CD14-positive monocyte (primary cell): ENCODE results near the gene KSR2. TPM values are rescaled to one million over a fixed set of nuclear protein-coding genes. Genes with fewer than 3 reads are reported as not detected.

Source experiments
- DNase-seq, 3 donors: peaks; one replicate each; pipeline ENCODE4 v3.0.0-alpha.2; 2011 to 2022
- H2AFZ ChIP-seq: 2 replicates; pipeline ENCODE4 v1.6.0; 2012; ENCODE audit warnings: mild to moderate bottlenecking, low read depth, low read length, inconsistent platforms; ENCODE audit not compliant: insufficient read depth, poor library complexity, severe bottlenecking
- H3K27ac ChIP-seq, 2 donors: 1 replicate in 1 of 2; 2 replicates in 1 of 2; pipeline ENCODE4 v1.5.1; 2012 to 2013; ENCODE audit warnings: low read length in 2 of 2, control low read depth in 1 of 2, inconsistent platforms in 1 of 2, low read depth in 1 of 2, mild to moderate bottlenecking in 1 of 2
- H3K27me3 ChIP-seq, 2 donors: one replicate each; pipeline versions ENCODE4 v1.6.0 to v1.6.1; 2011 to 2013; ENCODE audit warnings: low read length in 2 of 2; ENCODE audit not compliant: control insufficient read depth in 2 of 2, insufficient read depth in 2 of 2
- H3K36me3 ChIP-seq, 2 donors: replicated peaks in 1 of 2; 1 replicate in 1 of 2; 2 replicates in 1 of 2; pipeline versions ENCODE4 v1.5.1 to v1.6.1; 2012 to 2013; ENCODE audit warnings: low read length in 2 of 2, control low read depth in 1 of 2, inconsistent platforms in 1 of 2, mild to moderate bottlenecking in 1 of 2; ENCODE audit not compliant: insufficient read depth in 2 of 2, control insufficient read depth in 1 of 2
- H3K4me1 ChIP-seq, 2 donors: 1 replicate in 1 of 2; 2 replicates in 1 of 2; pipeline versions ENCODE4 v1.5.1 to v1.6.1; 2012 to 2013; ENCODE audit warnings: low read length in 2 of 2, control low read depth in 1 of 2, inconsistent platforms in 1 of 2, mild to moderate bottlenecking in 1 of 2, moderate library complexity in 1 of 2; ENCODE audit not compliant: insufficient read depth in 2 of 2, control insufficient read depth in 1 of 2
- H3K4me2 ChIP-seq: replicated peaks from 2 replicates; pipeline ENCODE3; 2012; ENCODE audit warnings: low read length, moderate library complexity, mild to moderate bottlenecking; ENCODE audit not compliant: poor library complexity, severe bottlenecking; ENCODE audit errors: extremely low read depth
- H3K4me3 ChIP-seq, 3 experiments: fragments of 200-600 bp in 1 of 3; sonication (generic) in 1 of 3; replicated peaks in 1 of 3; 1 replicate in 2 of 3; 2 replicates in 1 of 3; pipeline ENCODE4 v1.5.1; 2011 to 2013; ENCODE audit warnings: low read length in 3 of 3, mild to moderate bottlenecking in 3 of 3, control low read depth in 2 of 3, low read depth in 2 of 3, inconsistent platforms in 1 of 3, moderate library complexity in 1 of 3
- H3K79me2 ChIP-seq: 2 replicates; pipeline ENCODE4 v1.6.0; 2012; ENCODE audit warnings: mild to moderate bottlenecking, control low read depth, inconsistent platforms, low read length, moderate library complexity; ENCODE audit not compliant: insufficient read depth
- H3K9ac ChIP-seq: 2 replicates; pipeline ENCODE4 v1.6.0; 2017; ENCODE audit warnings: low read length, mild to moderate bottlenecking; ENCODE audit not compliant: insufficient read depth, poor library complexity, severe bottlenecking
- H3K9me3 ChIP-seq, 2 donors: replicated peaks in 1 of 2; 1 replicate in 1 of 2; 2 replicates in 1 of 2; pipeline versions ENCODE4 v1.5.1 to v1.6.1; 2012 to 2013; ENCODE audit warnings: low read length in 2 of 2, control low read depth in 1 of 2; ENCODE audit not compliant: control insufficient read depth in 1 of 2, insufficient read depth in 1 of 2
- H4K20me1 ChIP-seq: 2 replicates; pipeline ENCODE4 v1.6.0; 2012; ENCODE audit warnings: mild to moderate bottlenecking, low read length, control low read depth, moderate library complexity; ENCODE audit not compliant: insufficient read depth
- H3K27ac Mint-ChIP-seq, 7 donors: one replicate each; pipeline ENCODE4 v1.8.0; 2020; ENCODE audit warnings: mild to moderate bottlenecking in 7 of 7, mixed read lengths in 7 of 7, moderate library complexity in 6 of 7, inconsistent platforms in 2 of 7
- H3K27me3 Mint-ChIP-seq, 3 donors: one replicate each; pipeline ENCODE4 v1.8.0; 2021 to 2022; ENCODE audit warnings: low read depth in 3 of 3, mild to moderate bottlenecking in 3 of 3, mixed read lengths in 3 of 3, moderate library complexity in 3 of 3, inconsistent platforms in 1 of 3
- H3K36me3 Mint-ChIP-seq, 2 donors: one replicate each; pipeline ENCODE4 v1.8.0; 2020; ENCODE audit warnings: mixed read lengths in 2 of 2, inconsistent platforms in 1 of 2, mild to moderate bottlenecking in 1 of 2
- H3K4me1 Mint-ChIP-seq: one replicate; pipeline ENCODE4 v1.8.0; 2020; ENCODE audit warnings: mild to moderate bottlenecking, mixed read lengths
- H3K4me3 Mint-ChIP-seq, 2 donors: one replicate each; pipeline ENCODE4 v1.8.0; 2020; ENCODE audit warnings: mild to moderate bottlenecking in 2 of 2, mixed read lengths in 2 of 2, moderate library complexity in 1 of 2
- H3K9me3 Mint-ChIP-seq, 7 donors: one replicate each; pipeline ENCODE4 v1.8.0; 2020 to 2022; ENCODE audit warnings: mixed read lengths in 7 of 7, mild to moderate bottlenecking in 6 of 7, moderate library complexity in 6 of 7, inconsistent platforms in 2 of 7
- CTCF ChIP-seq: fragments of 200-600 bp; IDR thresholded peaks from one replicate; pipeline ENCODE4 v1.8.0; 2022; ENCODE audit warnings: antibody characterized with exemption, mild to moderate bottlenecking
- WGBS: methylation state at CpG from one replicate; pipeline ENCODE4 v1.1.5; 2013; ENCODE audit warnings: missing lambda C conversion rate; ENCODE audit not compliant: insufficient coverage; 5-methylcytosine and 5-hydroxymethylcytosine counted together
- intact Hi-C, 2 donors: fragments of 100-400 bp; cut with micrococcal nuclease; formaldehyde crosslinking; loops; one replicate each; pipeline versions ENCODE4 v1.15.0 to v1.15.1; 2023
- polyA plus RNA-seq, 3 donors: library from polyadenylated mRNA; depleted of rRNA in 1 of 3; unstranded in 2 of 3; stranded (reverse) in 1 of 3; fragments of 300-500 nt in 2 of 3; fragments of >200 nt in 1 of 3; fragmentation: Illumina TruSeq in 2 of 3; gene quantifications; 1 replicate in 2 of 3; 2 replicates in 1 of 3; pipeline ENCODE4 v1.2.3, GENCODE V29; 2012 to 2021

KSR2 gene
- polyA plus RNA-seq, 3 donors: not detected

DNA sequence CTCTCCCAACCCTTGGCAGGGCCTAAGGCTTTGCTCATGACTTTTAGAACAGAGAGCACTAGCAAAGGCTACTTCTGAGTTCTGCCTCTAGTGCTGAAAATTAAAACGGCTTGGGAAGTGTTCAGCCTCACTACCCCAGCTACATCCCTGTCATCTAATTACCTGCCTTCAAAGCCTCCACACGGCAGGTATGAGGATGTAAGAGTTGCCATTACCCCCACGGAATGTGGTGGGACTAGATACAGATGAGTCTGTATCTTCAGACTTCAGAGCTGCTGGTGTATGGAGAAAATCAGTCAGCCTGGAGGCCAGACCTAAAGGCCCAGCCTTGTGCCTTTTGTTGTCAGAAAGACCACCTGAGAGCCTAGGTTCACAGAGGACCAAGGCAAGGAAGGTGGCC is 392.7 kb downstream of the KSR2 start:
- no peak for TF ChIP-seq CTCF
- WGBS: no CpG with 5 or more reads among the region's 3 CpGs
- intact Hi-C loops: no loop called here

GRCh38 chr12:117574655-117575054 is 394.1 kb downstream of the KSR2 start:
- no peak for TF ChIP-seq CTCF
- Histone ChIP-seq H3K4me2 (no peak overlapping the region), H2AFZ (no peak overlapping the region), H3K4me3 (no peak overlapping the region), H3K79me2 (no peaks in the 10 kb centered on the region), H3K4me1 (no peaks in the 10 kb centered on the region), H3K27ac (no peak overlapping the region), H3K36me3 (no peaks in the 10 kb centered on the region), H3K27me3 (peaks cover 0 to 2% of the 10 kb centered on the region in 2 donors), H3K9me3 (no peaks in the 10 kb centered on the region), H4K20me1 (no peaks in the 10 kb centered on the region), H3K9ac (no peak overlapping the region)
- 78% methylated on average over 1 of the region's 2 CpGs for WGBS
- Mint-ChIP-seq H3K27me3 (peaks cover 5 to 19% (median 19%) of the 10 kb centered on the region in 3 donors), H3K36me3 (no peaks in the 10 kb centered on the region), H3K9me3 (no peaks in the 10 kb centered on the region), H3K4me1 (no peaks in the 10 kb centered on the region), H3K27ac (no peak overlapping the region), H3K4me3 (no peak overlapping the region)
- DNase-seq: no peak
- intact Hi-C loops: no loop called here

More for the DNA sequence above, 392.7 kb downstream of the KSR2 start:
- DNase-seq: no peak
- Mint-ChIP-seq H3K27ac (no peak overlapping the region), H3K4me1 (peaks cover 5% of the 10 kb centered on the region), H3K4me3 (no peak overlapping the region), H3K9me3 (no peaks in the 10 kb centered on the region), H3K27me3 (peaks cover 9 to 21% (median 20%) of the 10 kb centered on the region in 3 donors), H3K36me3 (no peaks in the 10 kb centered on the region)
- H4K20me1 ChIP-seq: no peaks in the 10 kb centered on the region
- H3K4me3 ChIP-seq: no peak overlapping the region
- H3K4me1 ChIP-seq: no peaks in the 10 kb centered on the region
- H3K9me3 ChIP-seq: no peaks in the 10 kb centered on the region
- peaks cover 0 to 2% of the 10 kb centered on the region in 2 donors for H3K27me3 ChIP-seq
- H3K79me2 ChIP-seq: no peaks in the 10 kb centered on the region
- no peaks in the 10 kb centered on the region for H3K36me3 ChIP-seq
- H3K4me2 ChIP-seq: no peak overlapping the region
- H3K9ac ChIP-seq: no peak overlapping the region
- no peak overlapping the region for H2AFZ ChIP-seq
- H3K27ac ChIP-seq: no peak overlapping the region
